Fibroblast of skin of left quadriceps (primary cell): ENCODE measurements around the gene HLA-DPA1.
"Not testable (repeated sequence)": the region's sequence is repeated elsewhere in the genome, so short reads cannot be mapped to it uniquely, and the experiment has no call there.

Experiments used
- DNase-seq, 2 experiments: peaks; one replicate each; pipeline ENCODE4 v3.0.0-alpha.2; 2013; ENCODE audit warnings: low read depth in 2 of 2

HLA-DPA1 gene

GRCh38 chr6:33064723-33065122 lies 8.7 kb downstream of the HLA-DPA1 start:
- DNase-seq: no peak

GRCh38 chr6:33063435-33063834 lies 10.0 kb downstream of the HLA-DPA1 start:
- not testable (repeated sequence) for DNase-seq

GRCh38 chr6:33061987-33062386 lies 11.5 kb downstream of the HLA-DPA1 start:
- DNase-seq: peak in 1 of 2 experiments; percentile 2

- DNase-seq: no peak
Observed at GRCh38 chr6:33057222-33058150, 16.0 kb downstream of the HLA-DPA1 start.

- DNase-seq: peak in 1 of 2 experiments; percentile 1
Observed at GRCh38 chr6:33053230-33053629, 20.2 kb downstream of the HLA-DPA1 start.

- DNase-seq: no peak
Observed at GRCh38 chr6:33052627-33053026, 20.8 kb downstream of the HLA-DPA1 start.

- DNase-seq: no peak
Observed at GRCh38 chr6:33050014-33050810, 23.2 kb downstream of the HLA-DPA1 start.

GRCh38 chr6:33049323-33050013 lies 24.0 kb downstream of the HLA-DPA1 start:
- no peak for DNase-seq

GRCh38 chr6:33040157-33040556 lies 33.3 kb downstream of the HLA-DPA1 start:
- DNase-seq: no peak

- DNase-seq: no peak
Observed at GRCh38 chr6:33036535-33036934, 36.9 kb downstream of the HLA-DPA1 start.

GRCh38 chr6:33034554-33034953 lies 38.9 kb downstream of the HLA-DPA1 start:
- DNase-seq: no peak

- DNase-seq: no peak
Observed at GRCh38 chr6:33030245-33030644, 43.2 kb downstream of the HLA-DPA1 start.

GRCh38 chr6:33029328-33030184 lies 43.9 kb downstream of the HLA-DPA1 start:
- DNase-seq: no peak

GRCh38 chr6:33028220-33028849 lies 45.1 kb downstream of the HLA-DPA1 start:
- no peak for DNase-seq

- DNase-seq: no peak
Observed at GRCh38 chr6:33024521-33024920, 48.9 kb downstream of the HLA-DPA1 start.

- DNase-seq: no peak
Observed at GRCh38 chr6:33023536-33023935, 49.9 kb downstream of the HLA-DPA1 start.

GRCh38 chr6:33021917-33022316 lies 51.5 kb downstream of the HLA-DPA1 start:
- DNase-seq: no peak

GRCh38 chr6:33019372-33019771 lies 54.1 kb downstream of the HLA-DPA1 start:
- no peak for DNase-seq

GRCh38 chr6:33018904-33019303 lies 54.5 kb downstream of the HLA-DPA1 start:
- no peak for DNase-seq

- DNase-seq: no peak
Observed at GRCh38 chr6:33018418-33018817, 55.0 kb downstream of the HLA-DPA1 start.
